Uterus (tissue), 4 donors: Measurements from ENCODE around the gene TIMP3. TPM values are rescaled to one million over a fixed set of nuclear protein-coding genes. Genes with fewer than 3 reads are reported as not detected.

Experiments used
- DNase-seq, 2 donors: peaks; one replicate each; pipeline ENCODE4 v3.0.0-alpha.2; 2019 to 2020
- H3K27ac ChIP-seq, 2 donors: fragments of 200-600 bp; sonication (generic); 1 replicate in 1 of 2; 2 replicates in 1 of 2; pipeline ENCODE4 v1.5.1; 2016 to 2018
- H3K27me3 ChIP-seq, 2 donors: fragments of 200-600 bp; sonication (generic); one replicate each; pipeline ENCODE4 v1.5.1; 2018 to 2019; ENCODE audit warnings: control low read depth in 1 of 2
- H3K36me3 ChIP-seq, 2 donors: fragments of 200-600 bp; sonication (generic); one replicate each; pipeline ENCODE4 v1.5.1; 2019; ENCODE audit warnings: control low read depth in 1 of 2
- H3K4me1 ChIP-seq, 2 donors: fragments of 200-600 bp; sonication (generic); one replicate each; pipeline ENCODE4 v1.5.1; 2018 to 2019; ENCODE audit warnings: control low read depth in 1 of 2
- H3K4me3 ChIP-seq, 2 donors: fragments of 200-600 bp; sonication (generic); 1 replicate in 1 of 2; 2 replicates in 1 of 2; pipeline ENCODE4 v1.5.1; 2018 to 2019; ENCODE audit warnings: mild to moderate bottlenecking in 1 of 2
- H3K9me3 ChIP-seq, 2 donors: fragments of 200-600 bp; sonication (generic); one replicate each; pipeline ENCODE4 v1.5.1; 2019; ENCODE audit warnings: control low read depth in 1 of 2
- POLR2A ChIP-seq, 2 donors: fragments of 450-650 bp; IDR thresholded peaks; one replicate each; pipeline ENCODE4 v1.6.1; 2016; ENCODE audit warnings: antibody characterized with exemption in 2 of 2, mild to moderate bottlenecking in 1 of 2, moderate library complexity in 1 of 2
- intact Hi-C: fragments of 100-400 bp; cut with DNase I; formaldehyde crosslinking; loops from one replicate; pipeline ENCODE4 v1.15.1; 2023; ENCODE audit warnings: low total_unique reads
- total RNA-seq, 4 donors: library from RNA; depleted of rRNA in 3 of 4; stranded (reverse); fragments of >200 nt in 3 of 4; gene quantifications; one replicate each; pipeline versions ENCODE4 v1.1.0 to v1.2.4, GENCODE V29; 2014 to 2023
- TF ChIP-seq, protein P1 (sequence below), 4 experiments: fragments of 200-600 bp in 2 of 4; fragments of 450-650 bp in 2 of 4; sonication (generic) in 2 of 4; IDR thresholded peaks; one replicate each; pipeline ENCODE4 v1.5.1; 2016 to 2019; ENCODE audit warnings: antibody characterized with exemption in 4 of 4, mild to moderate bottlenecking in 2 of 4, moderate library complexity in 1 of 4
- donor health status: DM: yes; HTN: yes; CAD: no.

The TIMP3 gene
- total RNA-seq, 4 donors from 2014 or later: 192 to 702 (median 423) TPM

GRCh38 chr22:32909581-32910428 lies 108.3 kb downstream of the TIMP3 start:
- no peaks in the 10 kb centered on the region for H3K4me1 ChIP-seq
- no peak overlapping the region for H3K4me3 ChIP-seq
- H3K27ac ChIP-seq: no peak overlapping the region
- intact Hi-C loops: loop anchor here (10.0 kb wide), 1 partner anchor 55 kb away; no protein-coding TSS in a partner anchor
- H3K9me3 ChIP-seq: no peaks in the 10 kb centered on the region
- H3K27me3 ChIP-seq: no peaks in the 10 kb centered on the region
- no peaks in the 10 kb centered on the region for H3K36me3 ChIP-seq
- TF ChIP-seq, protein P1, sequence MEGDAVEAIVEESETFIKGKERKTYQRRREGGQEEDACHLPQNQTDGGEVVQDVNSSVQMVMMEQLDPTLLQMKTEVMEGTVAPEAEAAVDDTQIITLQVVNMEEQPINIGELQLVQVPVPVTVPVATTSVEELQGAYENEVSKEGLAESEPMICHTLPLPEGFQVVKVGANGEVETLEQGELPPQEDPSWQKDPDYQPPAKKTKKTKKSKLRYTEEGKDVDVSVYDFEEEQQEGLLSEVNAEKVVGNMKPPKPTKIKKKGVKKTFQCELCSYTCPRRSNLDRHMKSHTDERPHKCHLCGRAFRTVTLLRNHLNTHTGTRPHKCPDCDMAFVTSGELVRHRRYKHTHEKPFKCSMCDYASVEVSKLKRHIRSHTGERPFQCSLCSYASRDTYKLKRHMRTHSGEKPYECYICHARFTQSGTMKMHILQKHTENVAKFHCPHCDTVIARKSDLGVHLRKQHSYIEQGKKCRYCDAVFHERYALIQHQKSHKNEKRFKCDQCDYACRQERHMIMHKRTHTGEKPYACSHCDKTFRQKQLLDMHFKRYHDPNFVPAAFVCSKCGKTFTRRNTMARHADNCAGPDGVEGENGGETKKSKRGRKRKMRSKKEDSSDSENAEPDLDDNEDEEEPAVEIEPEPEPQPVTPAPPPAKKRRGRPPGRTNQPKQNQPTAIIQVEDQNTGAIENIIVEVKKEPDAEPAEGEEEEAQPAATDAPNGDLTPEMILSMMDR (IDR thresholded peaks at IDR 0.05): no peak
- no peak for TF ChIP-seq POLR2A (IDR thresholded peaks at IDR 0.05)
- peak; percentile 61 to 62 for DNase-seq

GRCh38 chr22:32910429-32910772 lies 108.9 kb downstream of the TIMP3 start:
- no peaks in the 10 kb centered on the region for H3K27me3 ChIP-seq
- TF ChIP-seq POLR2A (IDR thresholded peaks at IDR 0.05): no peak
- TF ChIP-seq, protein P1 (IDR thresholded peaks at IDR 0.05): no peak
- H3K4me1 ChIP-seq: no peaks in the 10 kb centered on the region
- H3K36me3 ChIP-seq: no peaks in the 10 kb centered on the region
- no peak overlapping the region for H3K4me3 ChIP-seq
- intact Hi-C loops: loop anchor here (10.0 kb wide), 1 partner anchor 56 kb away; no protein-coding TSS in a partner anchor
- no peak for DNase-seq
- no peak overlapping the region for H3K27ac ChIP-seq
- H3K9me3 ChIP-seq: no peaks in the 10 kb centered on the region

- H3K36me3 ChIP-seq: no peaks in the 10 kb centered on the region
- intact Hi-C loops: loop anchor here (10.0 kb wide), 1 partner anchor 57 kb away; no protein-coding TSS in a partner anchor
- H3K4me3 ChIP-seq: no peak overlapping the region
- H3K9me3 ChIP-seq: no peaks in the 10 kb centered on the region
- H3K27me3 ChIP-seq: no peaks in the 10 kb centered on the region
- TF ChIP-seq, protein P1 (IDR thresholded peaks at IDR 0.05): no peak
- DNase-seq: no peak
- no peaks in the 10 kb centered on the region for H3K4me1 ChIP-seq
- no peak overlapping the region for H3K27ac ChIP-seq
Observed at GRCh38 chr22:32911503-32911902, 110.0 kb downstream of the TIMP3 start.
